ENCODE results near the gene FAM193B.

GRCh38 chr5:177503351-177504085, 50.8 kb downstream of the FAM193B start:
- TF ChIP-seq YY1 (IDR thresholded peaks at IDR 0.05; ENCODE audit: insufficient read depth, insufficient read length) (no peak), ZNF274 (IDR thresholded peaks at IDR 0.05; ENCODE audit: low read depth, low read length) (no peak)

All from NT2/D1 (cell line).